A673 (cell line): ENCODE results near the gene RAPGEF5. TPM values are rescaled to one million over a fixed set of nuclear protein-coding genes. Genes with fewer than 3 reads are reported as not detected.

Experiments used
- BruUV-seq: library from RNA; stranded (reverse); fragments of 400-500 nt; replicated peaks from 2 replicates; lab custom pipeline; 2021; lab: Mats Ljungman, UMichigan
- CTCF ChIA-PET: fragments of 300-600 bp; sonication (Branson Sonifier 250); formaldehyde crosslinking; loops from one replicate; lab custom pipeline; 2022; ENCODE audit warnings: antibody characterized with exemption; lab: Charles Lee
- POLR2A ChIA-PET: fragments of 300-600 bp; sonication (Branson Sonifier 250); formaldehyde crosslinking; loops from one replicate; lab custom pipeline; 2022; ENCODE audit warnings: antibody characterized with exemption; ENCODE audit not compliant: low non-redundant PET; lab: Charles Lee
- DNase-seq: peaks from one replicate; pipeline ENCODE4 v3.0.0-alpha.2; 2015; ENCODE audit warnings: low spot score
- H3K27ac ChIP-seq: fragments of 200-600 bp; sonication (generic); 2 replicates; pipeline ENCODE4 v1.5.1; 2016; ENCODE audit warnings: mixed run types, low read depth, mild to moderate bottlenecking, mixed read lengths, antibody characterized with exemption, low read length; ENCODE audit not compliant: poor library complexity, severe bottlenecking
- H3K27me3 ChIP-seq: fragments of 200-600 bp; sonication (generic); replicated peaks from 2 replicates; pipeline ENCODE4 v1.6.1; 2017; ENCODE audit warnings: mixed run types, low read depth, mild to moderate bottlenecking, mixed read lengths, antibody characterized with exemption, low read length; ENCODE audit not compliant: insufficient read depth, poor library complexity
- H3K36me3 ChIP-seq: fragments of 200-600 bp; sonication (generic); 2 replicates; pipeline ENCODE4 v1.6.1; 2016; ENCODE audit warnings: mixed run types, mild to moderate bottlenecking, mixed read lengths, antibody characterized with exemption, low read length; ENCODE audit not compliant: insufficient read depth, poor library complexity, severe bottlenecking
- H3K4me1 ChIP-seq: fragments of 200-600 bp; sonication (generic); 2 replicates; pipeline ENCODE4 v1.6.1; 2017; ENCODE audit warnings: mixed run types, mild to moderate bottlenecking, mixed read lengths, antibody characterized with exemption, low read length; ENCODE audit not compliant: insufficient read depth, poor library complexity, severe bottlenecking
- H3K4me3 ChIP-seq: fragments of 200-600 bp; sonication (generic); 2 replicates; pipeline ENCODE4 v1.5.1; 2016; ENCODE audit warnings: low read depth, mixed run types, mild to moderate bottlenecking, mixed read lengths, low read length; ENCODE audit not compliant: poor library complexity, severe bottlenecking
- H3K9me3 ChIP-seq: fragments of 200-600 bp; sonication (generic); 2 replicates; pipeline ENCODE4 v1.6.1; 2016; ENCODE audit warnings: mixed run types, low read depth, mild to moderate bottlenecking, mixed read lengths, antibody characterized with exemption, low read length; ENCODE audit not compliant: poor library complexity, severe bottlenecking
- EZH2 ChIP-seq: fragments of 200-600 bp; sonication (generic); IDR thresholded peaks from 2 replicates; pipeline ENCODE4 v1.6.1; 2017; ENCODE audit warnings: borderline replicate concordance, low read depth, mild to moderate bottlenecking, mixed read lengths, antibody characterized with exemption, low read length; ENCODE audit not compliant: poor library complexity, severe bottlenecking
- intact Hi-C: fragments of 100-400 bp; cut with micrococcal nuclease; formaldehyde crosslinking; loops from one replicate; pipeline ENCODE4 v1.10.0; 2022; ENCODE audit not compliant: unreplicated experiment
- total RNA-seq: library from RNA; stranded (reverse); gene quantifications from 2 replicates; pipeline ENCODE4 v1.2.3, GENCODE V29; 2021
- TF ChIP-seq, protein P1 (sequence below): fragments of 300-800, 200-600 bp; sonication (generic); conservative IDR thresholded peaks from 2 replicates; pipeline ENCODE4 v1.5.1; 2017; ENCODE audit warnings: low read depth, mild to moderate bottlenecking, antibody characterized with exemption, low read length, moderate library complexity, mixed read lengths

Gene RAPGEF5
- total RNA-seq, 1 experiment from 2014 or later: 10.7 TPM

DNA sequence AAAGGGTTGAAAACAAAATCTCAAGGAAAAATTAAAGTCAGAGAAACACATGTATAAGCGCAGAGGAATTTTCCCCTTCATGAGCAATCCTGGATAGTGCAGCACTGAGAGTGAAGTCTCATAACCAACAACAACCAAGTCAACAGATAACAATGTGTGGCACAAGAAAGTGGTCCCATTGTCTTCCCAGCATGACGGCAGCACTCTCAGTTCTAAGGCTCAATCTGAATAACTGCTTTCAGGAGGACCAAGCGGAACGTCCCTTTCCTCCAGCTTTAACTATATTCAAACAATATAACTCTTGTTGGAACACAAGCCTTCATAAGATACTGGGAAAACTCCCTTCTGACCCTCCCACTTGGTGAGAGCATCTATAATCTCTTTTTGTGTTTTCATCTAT, 137.9 kb downstream of the RAPGEF5 start:
- no peak for TF ChIP-seq EZH2
- TF ChIP-seq, protein P1, sequence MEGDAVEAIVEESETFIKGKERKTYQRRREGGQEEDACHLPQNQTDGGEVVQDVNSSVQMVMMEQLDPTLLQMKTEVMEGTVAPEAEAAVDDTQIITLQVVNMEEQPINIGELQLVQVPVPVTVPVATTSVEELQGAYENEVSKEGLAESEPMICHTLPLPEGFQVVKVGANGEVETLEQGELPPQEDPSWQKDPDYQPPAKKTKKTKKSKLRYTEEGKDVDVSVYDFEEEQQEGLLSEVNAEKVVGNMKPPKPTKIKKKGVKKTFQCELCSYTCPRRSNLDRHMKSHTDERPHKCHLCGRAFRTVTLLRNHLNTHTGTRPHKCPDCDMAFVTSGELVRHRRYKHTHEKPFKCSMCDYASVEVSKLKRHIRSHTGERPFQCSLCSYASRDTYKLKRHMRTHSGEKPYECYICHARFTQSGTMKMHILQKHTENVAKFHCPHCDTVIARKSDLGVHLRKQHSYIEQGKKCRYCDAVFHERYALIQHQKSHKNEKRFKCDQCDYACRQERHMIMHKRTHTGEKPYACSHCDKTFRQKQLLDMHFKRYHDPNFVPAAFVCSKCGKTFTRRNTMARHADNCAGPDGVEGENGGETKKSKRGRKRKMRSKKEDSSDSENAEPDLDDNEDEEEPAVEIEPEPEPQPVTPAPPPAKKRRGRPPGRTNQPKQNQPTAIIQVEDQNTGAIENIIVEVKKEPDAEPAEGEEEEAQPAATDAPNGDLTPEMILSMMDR: no peak
- Histone ChIP-seq H3K27me3 (no peaks in the 10 kb centered on the region), H3K4me3 (no peak overlapping the region), H3K27ac (no peak overlapping the region), H3K4me1 (peaks cover 19% of the 10 kb centered on the region), H3K36me3 (no peaks in the 10 kb centered on the region), H3K9me3 (no peaks in the 10 kb centered on the region)
- BruUV-seq: no TSS peak
- intact Hi-C loops: no loop called here
- CTCF ChIA-PET: no interaction called here
- DNase-seq: no peak
- POLR2A ChIA-PET: no interaction called here

DNA sequence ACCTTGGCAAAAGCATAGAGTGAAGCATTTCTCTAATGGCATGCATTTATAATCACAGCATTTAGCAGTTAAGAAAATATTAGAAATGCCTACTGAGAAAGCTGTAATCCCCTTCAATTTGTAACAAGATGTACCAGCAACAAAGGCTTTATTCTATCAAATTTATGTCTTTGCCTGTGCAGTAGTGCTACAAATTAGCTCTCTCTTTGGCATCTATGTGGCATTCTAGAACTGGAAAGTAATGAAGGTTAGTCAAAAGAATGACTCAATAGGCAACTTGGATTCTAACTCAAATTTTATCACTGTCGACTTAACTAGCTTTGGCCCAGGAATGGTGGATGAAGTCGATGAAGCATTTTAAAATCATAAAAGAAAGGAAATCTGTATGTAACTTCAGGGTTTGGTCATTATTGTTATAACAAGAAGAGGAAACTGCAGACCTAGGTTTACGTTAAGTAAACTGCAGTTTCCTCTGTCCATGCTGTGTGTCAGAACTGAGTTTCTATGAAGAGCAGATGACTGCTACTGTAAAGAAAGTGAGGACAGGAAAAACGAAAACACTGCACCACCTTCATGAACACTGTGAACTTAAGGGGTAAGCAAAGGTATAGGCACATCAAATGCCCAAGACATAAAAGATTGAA, 140.0 kb downstream of the RAPGEF5 start:
- H3K4me3 ChIP-seq: no peak overlapping the region
- no peaks in the 10 kb centered on the region for H3K27me3 ChIP-seq
- H3K9me3 ChIP-seq: no peaks in the 10 kb centered on the region
- POLR2A ChIA-PET: interaction anchor here (0.5 kb wide), 1 partner anchor 70 kb away, joined by 4 read pairs; no protein-coding TSS in a partner anchor
- CTCF ChIA-PET: no interaction called here
- intact Hi-C loops: no loop called here
- peaks cover 23% of the 10 kb centered on the region for H3K4me1 ChIP-seq
- no peak for DNase-seq
- BruUV-seq: no TSS peak
- no peak overlapping the region for H3K27ac ChIP-seq
- TF ChIP-seq, protein P1: no peak
- no peak for TF ChIP-seq EZH2
- no peaks in the 10 kb centered on the region for H3K36me3 ChIP-seq

GRCh38 chr7:22216309-22216708, 140.6 kb downstream of the RAPGEF5 start:
- no peaks in the 10 kb centered on the region for H3K27me3 ChIP-seq
- TF ChIP-seq, protein P1: no peak
- H3K9me3 ChIP-seq: no peaks in the 10 kb centered on the region
- no peaks in the 10 kb centered on the region for H3K36me3 ChIP-seq
- CTCF ChIA-PET: no interaction called here
- POLR2A ChIA-PET: interaction anchor here (0.5 kb wide), 1 partner anchor 69 kb away, joined by 4 read pairs; no protein-coding TSS in a partner anchor
- BruUV-seq: no TSS peak
- intact Hi-C loops: no loop called here
- H3K4me1 ChIP-seq: peaks cover 23% of the 10 kb centered on the region
- DNase-seq: no peak
- no peak overlapping the region for H3K4me3 ChIP-seq
- H3K27ac ChIP-seq: no peak overlapping the region
